Mesenteric fat pad (tissue), 1 donor: Measurements from ENCODE around the gene RBM27. TPM values are rescaled to one million over a fixed set of nuclear protein-coding genes. Genes with fewer than 3 reads are reported as not detected.

Source experiments
- total RNA-seq: library from RNA; stranded (reverse); fragmentation: NEBNext Ultra II Directional; extraction: Animal tissue kit (Norgen Biotek cat#: 25700); gene quantifications from one replicate; pipeline ENCODE4 v1.2.1, GENCODE V29; 2021
- donor health status: DM: yes; HTN: yes; CAD: no.

The RBM27 gene
- total RNA-seq, 1 donor from 2014 or later = 12.2 TPM

Other genes starting within 250 kb of the RBM27 start
- 1.5 TPM for gene PLAC8L1, start 98.0 kb upstream of the RBM27 start, total RNA-seq
- gene LARS1, start 21.0 kb upstream of the RBM27 start, total RNA-seq = 143 TPM
- not detected for gene POU4F3, start 135.2 kb downstream of the RBM27 start, total RNA-seq
- 55.0 TPM for gene TCERG1, start 243.7 kb downstream of the RBM27 start, total RNA-seq